Astrocyte (in vitro differentiated cells and primary cell): ENCODE data around the gene SCRN1.

Source experiments
- CTCF ChIP-seq: IDR thresholded peaks from 2 replicates; pipeline ENCODE4 v1.5.1; 2011; ENCODE audit warnings: low read depth, mild to moderate bottlenecking, inconsistent platforms, low read length, moderate library complexity; ENCODE audit not compliant: insufficient read depth
- EZH2 ChIP-seq: IDR thresholded peaks from 2 replicates; pipeline ENCODE4 v1.6.1; 2012; ENCODE audit warnings: mild to moderate bottlenecking, low read length, inconsistent platforms; ENCODE audit not compliant: insufficient read depth

GRCh38 chr7:29889288-29889687 is 100.3 kb downstream of the SCRN1 start:
- no peak for TF ChIP-seq CTCF
- no peak for TF ChIP-seq EZH2
